ENCODE results near the gene CDCP2. TPM values are rescaled to one million over a fixed set of nuclear protein-coding genes. Genes with fewer than 3 reads are reported as not detected.
A peak's percentile ranks its signal among the peaks of the same experiment; 100 is the strongest.

Gene CDCP2
- total RNA-seq, 1 donor from 2014 or later: not detected

DNA sequence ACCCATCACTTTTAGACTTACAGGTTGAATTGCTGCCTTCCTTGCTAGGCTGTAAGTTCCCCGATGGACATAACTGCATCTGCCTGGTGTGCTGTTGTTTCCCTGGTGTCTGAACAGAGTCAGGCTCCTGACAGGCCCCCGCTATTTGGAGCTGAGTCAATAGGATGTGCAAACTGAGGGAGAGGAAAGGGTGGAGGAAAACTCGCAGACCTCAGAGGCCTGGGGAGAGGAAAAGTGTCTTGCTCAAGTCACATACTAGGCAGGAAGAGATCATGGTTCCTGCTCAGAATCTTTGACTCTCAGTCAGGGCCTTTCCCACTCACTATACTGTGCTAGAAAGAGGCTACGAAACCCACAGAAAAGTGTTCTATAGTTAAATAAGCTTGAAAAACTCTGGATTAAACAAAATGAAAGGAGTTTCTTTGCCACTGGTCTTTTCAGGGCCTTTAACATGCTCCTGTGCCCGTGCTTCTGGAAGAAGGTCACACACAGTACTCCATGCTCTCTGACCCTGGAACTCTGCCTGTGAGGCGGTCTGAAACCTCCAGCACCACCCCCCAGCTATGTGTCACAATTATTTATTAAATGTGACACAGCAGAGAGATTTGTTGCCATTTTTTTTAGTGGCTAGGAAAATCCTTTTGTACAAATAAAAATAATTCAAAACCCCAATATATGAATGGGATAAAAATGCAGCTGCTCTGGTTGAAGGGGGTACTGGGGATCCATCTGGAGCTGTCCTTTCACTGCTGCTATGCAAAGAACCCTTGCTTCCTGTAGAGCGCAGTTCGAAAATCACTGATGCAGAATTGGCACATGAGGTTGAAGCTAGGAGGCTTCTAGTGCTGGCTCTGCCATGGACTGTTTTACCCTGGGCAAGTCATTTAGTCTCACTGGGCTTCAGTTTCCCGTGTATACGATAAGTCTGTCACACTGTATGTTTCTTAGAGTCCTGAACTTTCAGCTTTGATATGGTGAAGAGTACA is 20.1 kb upstream of the CDCP2 start:
- Mint-ChIP-seq H3K36me3 (ENCODE audit: low read depth) (no peaks in the 10 kb centered on the region), H3K9me3 (no peaks in the 10 kb centered on the region), H3K4me3 (no peak overlapping the region), H3K27me3 (ENCODE audit: low read depth) (no peaks in the 10 kb centered on the region), H3K27ac (ENCODE audit: unreplicated experiment) (peak overlapping the region; percentile 52), H3K4me1 (peaks cover 10% of the 10 kb centered on the region)
- no peak for DNase-seq (ENCODE audit: low read depth, low spot score)
- TF ChIP-seq, protein P1, sequence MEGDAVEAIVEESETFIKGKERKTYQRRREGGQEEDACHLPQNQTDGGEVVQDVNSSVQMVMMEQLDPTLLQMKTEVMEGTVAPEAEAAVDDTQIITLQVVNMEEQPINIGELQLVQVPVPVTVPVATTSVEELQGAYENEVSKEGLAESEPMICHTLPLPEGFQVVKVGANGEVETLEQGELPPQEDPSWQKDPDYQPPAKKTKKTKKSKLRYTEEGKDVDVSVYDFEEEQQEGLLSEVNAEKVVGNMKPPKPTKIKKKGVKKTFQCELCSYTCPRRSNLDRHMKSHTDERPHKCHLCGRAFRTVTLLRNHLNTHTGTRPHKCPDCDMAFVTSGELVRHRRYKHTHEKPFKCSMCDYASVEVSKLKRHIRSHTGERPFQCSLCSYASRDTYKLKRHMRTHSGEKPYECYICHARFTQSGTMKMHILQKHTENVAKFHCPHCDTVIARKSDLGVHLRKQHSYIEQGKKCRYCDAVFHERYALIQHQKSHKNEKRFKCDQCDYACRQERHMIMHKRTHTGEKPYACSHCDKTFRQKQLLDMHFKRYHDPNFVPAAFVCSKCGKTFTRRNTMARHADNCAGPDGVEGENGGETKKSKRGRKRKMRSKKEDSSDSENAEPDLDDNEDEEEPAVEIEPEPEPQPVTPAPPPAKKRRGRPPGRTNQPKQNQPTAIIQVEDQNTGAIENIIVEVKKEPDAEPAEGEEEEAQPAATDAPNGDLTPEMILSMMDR (conservative IDR thresholded peaks at IDR 0.05): no peak

DNA sequence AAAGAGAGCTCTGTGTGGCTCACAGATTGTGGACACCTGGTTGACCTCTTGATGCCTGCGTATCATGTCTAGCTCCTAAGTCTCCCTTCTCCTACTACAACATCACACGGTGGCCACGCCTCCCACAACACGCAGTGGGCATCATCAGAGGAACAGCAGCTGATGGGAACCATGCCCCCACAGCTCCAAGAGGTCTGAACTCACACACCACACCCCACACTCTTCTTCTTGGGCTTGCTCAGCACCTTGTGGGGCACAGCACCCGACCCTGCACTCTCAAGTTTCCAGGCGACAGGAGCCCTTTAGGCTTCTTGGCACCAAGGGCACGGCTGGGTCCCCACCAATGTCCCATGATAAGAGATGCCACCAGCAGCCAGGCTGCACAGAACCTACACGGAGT is 18.8 kb upstream of the CDCP2 start:
- H3K36me3 Mint-ChIP-seq (ENCODE audit: low read depth): no peaks in the 10 kb centered on the region
- no peak overlapping the region for H3K4me3 Mint-ChIP-seq
- TF ChIP-seq, protein P1 (conservative IDR thresholded peaks at IDR 0.05): no peak
- DNase-seq (ENCODE audit: low read depth, low spot score): no peak
- H3K9me3 Mint-ChIP-seq: no peaks in the 10 kb centered on the region
- H3K27ac Mint-ChIP-seq (ENCODE audit: unreplicated experiment): no peak overlapping the region
- no peaks in the 10 kb centered on the region for H3K27me3 Mint-ChIP-seq (ENCODE audit: low read depth)
- peaks cover 10% of the 10 kb centered on the region for H3K4me1 Mint-ChIP-seq

DNA sequence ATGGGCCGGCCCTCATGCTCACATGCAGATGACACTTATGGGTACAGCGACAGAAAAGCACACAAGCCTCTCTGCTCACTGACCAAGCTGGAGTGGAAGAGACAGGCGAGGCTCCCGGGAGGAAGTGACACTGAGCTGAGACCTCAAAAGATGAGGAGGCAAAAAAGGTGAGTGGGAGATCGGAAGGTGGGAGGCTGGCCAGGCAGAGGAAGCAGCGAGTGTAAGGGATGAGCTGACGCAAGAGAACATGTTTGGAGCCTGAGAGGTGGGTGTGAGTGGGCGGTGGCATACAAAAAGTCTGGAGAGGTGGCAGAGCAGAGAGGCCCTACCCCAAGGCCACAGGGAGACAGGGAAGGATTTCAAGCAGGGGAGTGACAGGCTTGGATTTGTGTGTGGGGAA is 18.2 kb upstream of the CDCP2 start:
- Mint-ChIP-seq H3K27me3 (ENCODE audit: low read depth) (no peaks in the 10 kb centered on the region), H3K27ac (ENCODE audit: unreplicated experiment) (peak overlapping the region; percentile 31), H3K36me3 (ENCODE audit: low read depth) (no peaks in the 10 kb centered on the region), H3K9me3 (no peaks in the 10 kb centered on the region), H3K4me1 (peaks cover 10% of the 10 kb centered on the region), H3K4me3 (no peak overlapping the region)
- no peak for DNase-seq (ENCODE audit: low read depth, low spot score)
- TF ChIP-seq, protein P1 (conservative IDR thresholded peaks at IDR 0.05): no peak

DNA sequence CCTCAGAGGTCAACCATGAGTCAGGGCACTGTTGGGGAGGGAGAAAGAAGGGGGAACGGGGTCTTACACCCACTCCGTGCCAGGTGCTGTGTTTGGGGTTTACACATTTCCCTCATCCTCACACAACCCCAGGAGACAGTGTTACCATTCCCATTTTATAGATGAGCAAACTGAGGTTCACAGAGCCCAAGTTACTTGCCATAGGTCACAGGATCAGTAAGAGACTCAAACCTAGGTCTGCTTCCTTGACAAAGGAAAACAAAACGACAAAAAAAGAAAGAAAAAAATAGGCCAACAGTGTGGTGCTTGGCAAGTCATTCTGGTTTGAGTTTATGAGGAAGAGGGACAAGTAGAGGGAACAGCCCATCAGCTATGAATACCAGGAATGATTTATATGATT is 16.3 kb upstream of the CDCP2 start:
- Mint-ChIP-seq H3K9me3 (no peaks in the 10 kb centered on the region), H3K4me3 (no peak overlapping the region)
- TF ChIP-seq, protein P1 (conservative IDR thresholded peaks at IDR 0.05): no peak

DNA sequence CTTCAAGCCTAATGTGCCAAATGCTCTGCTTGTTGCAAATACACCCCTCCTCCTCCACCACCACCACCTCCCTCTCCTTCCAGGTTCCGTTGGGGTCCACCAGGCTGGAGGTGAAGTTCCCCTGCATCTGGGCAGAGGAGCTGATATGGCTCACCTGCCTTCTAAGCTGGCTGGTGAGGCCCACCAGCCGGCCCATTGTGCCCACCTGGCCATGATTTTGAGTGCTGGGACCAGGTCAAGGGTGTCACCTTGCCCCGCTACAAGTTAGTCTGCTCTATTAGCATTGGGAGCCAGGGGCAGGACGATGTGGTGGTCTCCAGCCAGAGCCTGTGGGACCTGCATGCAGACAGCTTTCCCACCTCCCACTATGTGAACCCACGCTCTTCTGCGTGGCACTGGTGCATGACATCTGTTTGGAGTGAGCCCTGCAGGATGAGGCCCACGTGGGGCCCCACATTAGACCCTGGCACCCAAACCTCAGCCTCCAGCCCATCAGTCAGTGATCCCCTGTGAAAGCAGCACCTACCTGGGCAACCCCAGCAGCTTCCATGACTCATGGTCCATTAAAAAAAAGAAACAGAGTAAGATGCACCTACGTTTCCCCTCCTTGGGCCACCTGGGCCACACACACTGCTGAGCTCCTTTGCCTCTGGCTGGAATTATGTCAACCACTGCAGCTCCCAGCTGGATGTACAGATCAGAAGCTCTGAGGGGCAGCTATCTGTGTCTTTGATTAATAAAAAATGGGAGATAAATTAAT is 15.6 kb upstream of the CDCP2 start:
- TF ChIP-seq, protein P1 (conservative IDR thresholded peaks at IDR 0.05): no peak
- H3K4me3 Mint-ChIP-seq: no peak overlapping the region
- H3K9me3 Mint-ChIP-seq: no peaks in the 10 kb centered on the region
- no peaks in the 10 kb centered on the region for H3K36me3 Mint-ChIP-seq (ENCODE audit: low read depth)
- peaks cover 7% of the 10 kb centered on the region for H3K4me1 Mint-ChIP-seq
- DNase-seq (ENCODE audit: low read depth, low spot score): no peak
- H3K27me3 Mint-ChIP-seq (ENCODE audit: low read depth): no peaks in the 10 kb centered on the region
- H3K27ac Mint-ChIP-seq (ENCODE audit: unreplicated experiment): no peak overlapping the region

More for the DNA sequence above, 16.3 kb upstream of the CDCP2 start:
- Mint-ChIP-seq H3K4me1 (peaks cover 10% of the 10 kb centered on the region), H3K36me3 (ENCODE audit: low read depth) (no peaks in the 10 kb centered on the region), H3K27ac (ENCODE audit: unreplicated experiment) (no peak overlapping the region), H3K27me3 (ENCODE audit: low read depth) (no peaks in the 10 kb centered on the region)
- DNase-seq (ENCODE audit: low read depth, low spot score): no peak

Data from neural crest cell (in vitro differentiated cells).